Measurements from ENCODE around the gene CPNE9.

CPNE9 gene

GRCh38 chr3:9729419-9729818 lies 25.8 kb downstream of the CPNE9 start:
- no peak overlapping the region for H3K4me3 ChIP-seq (replicated peaks; ENCODE audit: insufficient read depth, low read length)
- DNase-seq (ENCODE audit: low read depth in 1 of 2, low spot score in 1 of 2), result no peak
- H3K27ac ChIP-seq (replicated peaks), result no peak overlapping the region
- TF ChIP-seq POLR2AphosphoS5 (IDR thresholded peaks at IDR 0.05; ENCODE audit: low read depth) (no peak), SPI1 (IDR thresholded peaks at IDR 0.05; ENCODE audit: borderline replicate concordance, low read depth) (no peak), CTCF (IDR thresholded peaks at IDR 0.05; ENCODE audit: insufficient read depth, low read length) (no peak), GABPA (IDR thresholded peaks at IDR 0.05; ENCODE audit: low read depth) (no peak), REST (IDR thresholded peaks at IDR 0.05; ENCODE audit: insufficient replicate concordance, low read depth) (no peak)
- H3K27me3 ChIP-seq (ENCODE audit: insufficient read depth, poor library complexity, severe bottlenecking), result no peaks in the 10 kb centered on the region

GRCh38 chr3:9730657-9731205 lies 27.1 kb downstream of the CPNE9 start:
- no peak for DNase-seq (ENCODE audit: low read depth in 1 of 2, low spot score in 1 of 2)
- H3K27me3 ChIP-seq (ENCODE audit: insufficient read depth, poor library complexity, severe bottlenecking), result no peaks in the 10 kb centered on the region
- peak overlapping the region; percentile 100 for H3K27ac ChIP-seq (replicated peaks)
- no peak for TF ChIP-seq POLR2AphosphoS5 (IDR thresholded peaks at IDR 0.05; ENCODE audit: low read depth)
- TF ChIP-seq SPI1 (IDR thresholded peaks at IDR 0.05; ENCODE audit: borderline replicate concordance, low read depth), result no peak
- TF ChIP-seq REST (IDR thresholded peaks at IDR 0.05; ENCODE audit: insufficient replicate concordance, low read depth), result no peak
- TF ChIP-seq GABPA (IDR thresholded peaks at IDR 0.05; ENCODE audit: low read depth), result no peak
- no peak for TF ChIP-seq CTCF (IDR thresholded peaks at IDR 0.05; ENCODE audit: insufficient read depth, low read length)
- peak overlapping the region; percentile 57 for H3K4me3 ChIP-seq (replicated peaks; ENCODE audit: insufficient read depth, low read length)

- peak; percentile 98 to 99 for DNase-seq (ENCODE audit: low read depth in 1 of 2, low spot score in 1 of 2)
- TF ChIP-seq GABPA (IDR thresholded peaks at IDR 0.05; ENCODE audit: low read depth), result peak; percentile 58
- TF ChIP-seq POLR2AphosphoS5 (IDR thresholded peaks at IDR 0.05; ENCODE audit: low read depth), result peak; percentile 63; the same call in 1 of the 2 replicates
- no peak for TF ChIP-seq SPI1 (IDR thresholded peaks at IDR 0.05; ENCODE audit: borderline replicate concordance, low read depth)
- peak; percentile 54 for TF ChIP-seq REST (IDR thresholded peaks at IDR 0.05; ENCODE audit: insufficient replicate concordance, low read depth)
- TF ChIP-seq CTCF (IDR thresholded peaks at IDR 0.05; ENCODE audit: insufficient read depth, low read length), result no peak
- H3K27ac ChIP-seq (replicated peaks), result peak within 1 kb of the TSS; percentile 100
- H3K4me3 ChIP-seq (replicated peaks; ENCODE audit: insufficient read depth, low read length), result peak within 1 kb of the TSS; percentile 90
- H3K27me3 ChIP-seq (ENCODE audit: insufficient read depth, poor library complexity, severe bottlenecking), result no peaks in the 10 kb centered on the region
These were observed 27.8 kb downstream of the CPNE9 start, which contains the start of gene BRPF1 for GRCh38 chr3:9731206-9732079. BRPF1 (plus strand) TSS chr3:9731735; CDS start chr3:9734141, 2,406 bp downstream.
